Ishikawa (cell line): ENCODE results near the gene SLC25A5.

Source experiments
- CEBPB ChIP-seq: IDR thresholded peaks from 2 replicates; pipeline ENCODE4 v1.6.1; 2012
- CREB1 ChIP-seq: IDR thresholded peaks from 2 replicates; pipeline ENCODE4 v1.6.1; 2012; ENCODE audit warnings: low read depth
- EGR1 ChIP-seq: IDR thresholded peaks from 2 replicates; pipeline ENCODE4 v1.6.1; 2012
- EP300 ChIP-seq: IDR thresholded peaks from 2 replicates; pipeline ENCODE4 v1.6.1; 2012; ENCODE audit warnings: borderline replicate concordance
- FOXM1 ChIP-seq: IDR thresholded peaks from 2 replicates; pipeline ENCODE4 v1.6.1; 2012; ENCODE audit warnings: low read depth, borderline replicate concordance
- MAX ChIP-seq: IDR thresholded peaks from 2 replicates; pipeline ENCODE4 v1.6.1; 2012
- NFIC ChIP-seq: IDR thresholded peaks from 2 replicates; pipeline ENCODE4 v1.6.1; 2012
- RAD21 ChIP-seq: IDR thresholded peaks from 2 replicates; pipeline ENCODE4 v1.6.1; 2012; ENCODE audit warnings: low read depth
- REST ChIP-seq: IDR thresholded peaks from 2 replicates; pipeline ENCODE4 v1.6.1; 2012; ENCODE audit warnings: low read depth, mild to moderate bottlenecking
- TAF1 ChIP-seq: IDR thresholded peaks from 2 replicates; pipeline ENCODE4 v1.6.1; 2012; ENCODE audit warnings: low read depth, mild to moderate bottlenecking
- TCF12 ChIP-seq: IDR thresholded peaks from 2 replicates; pipeline ENCODE4 v1.6.1; 2012; ENCODE audit warnings: low read depth
- TEAD4 ChIP-seq: IDR thresholded peaks from 2 replicates; pipeline ENCODE4 v1.6.1; 2012
- USF1 ChIP-seq: IDR thresholded peaks from 2 replicates; pipeline ENCODE4 v1.6.1; 2012
- YY1 ChIP-seq: IDR thresholded peaks from 2 replicates; pipeline ENCODE4 v1.6.1; 2012; ENCODE audit warnings: low read depth
- ZBTB7A ChIP-seq: IDR thresholded peaks from 2 replicates; pipeline ENCODE4 v1.6.1; 2012; ENCODE audit warnings: low read depth

Gene SLC25A5

GRCh38 chrX:119465555-119465954 lies 2.7 kb upstream of the SLC25A5 start:
- TF ChIP-seq FOXM1 (no peak), TEAD4 (no peak)

- TF ChIP-seq ZBTB7A (no peak), TEAD4 (no peak), CREB1 (no peak), REST (no peak), MAX (no peak), YY1 (no peak), USF1 (no peak), RAD21 (no peak), NFIC (no peak), TAF1 (no peak), TCF12 (no peak), EGR1 (no peak), FOXM1 (no peak), EP300 (no peak), CEBPB (no peak)
Observed at GRCh38 chrX:119466970-119467369, 1.3 kb upstream of the SLC25A5 start.

- TF ChIP-seq TEAD4 (no peak), TAF1 (no peak)
Observed at GRCh38 chrX:119467433-119467832, 811 bp upstream of the SLC25A5 start.

- TF ChIP-seq NFIC (no peak), RAD21 (peak; percentile 34; the same call in 1 of the 2 replicates), MAX (peak; percentile 37; the same call in 1 of the 2 replicates), TCF12 (no peak), FOXM1 (no peak), REST (no peak), CREB1 (no peak), ZBTB7A (no peak), CEBPB (no peak), USF1 (no peak), TAF1 (peak; percentile 23; the same call in 1 of the 2 replicates), EGR1 (peak; percentile 87), YY1 (no peak), TEAD4 (no peak), EP300 (no peak)
Observed at GRCh38 chrX:119468551-119469312, 488 bp downstream of the SLC25A5 start.

GRCh38 chrX:119469313-119469635 lies 1.0 kb downstream of the SLC25A5 start:
- TF ChIP-seq FOXM1: no peak
- no peak for TF ChIP-seq ZBTB7A
- no peak for TF ChIP-seq REST
- no peak for TF ChIP-seq NFIC
- TF ChIP-seq TAF1: no peak
- TF ChIP-seq MAX: no peak
- no peak for TF ChIP-seq EGR1
- TF ChIP-seq USF1: no peak
- no peak for TF ChIP-seq EP300
- TF ChIP-seq CREB1: no peak
- TF ChIP-seq TCF12: no peak
- TF ChIP-seq CEBPB: no peak
- TF ChIP-seq RAD21: no peak
- TF ChIP-seq YY1: no peak
- no peak for TF ChIP-seq TEAD4
